NCI-H187 treated with DMSO at 0.1 percent for 48 hours (cell line): ENCODE results near the gene RHBDF2.
"Not testable (repeated sequence)": the region's sequence is repeated elsewhere in the genome, so short reads cannot be mapped to it uniquely, and the experiment has no call there.

ENCODE experiments used
- DNase-seq: peaks from one replicate; lab custom pipeline; 2025; lab: John Stamatoyannopoulos, UW

RHBDF2 gene

GRCh38 chr17:76538281-76538931 lies 37.2 kb upstream of the RHBDF2 start:
- no peak for DNase-seq

GRCh38 chr17:76537578-76538280 lies 36.5 kb upstream of the RHBDF2 start, which contains the start of gene CYGB:
TSS of gene CYGB (minus strand) at chr17:76537709. CDS start at chr17:76537542, 167 bp downstream.
- DNase-seq: no peak

- no peak for DNase-seq
Observed at GRCh38 chr17:76537288-76537577, 36.0 kb upstream of the RHBDF2 start.

GRCh38 chr17:76536511-76537287 lies 35.5 kb upstream of the RHBDF2 start:
- DNase-seq: no peak

- DNase-seq: no peak
Observed at GRCh38 chr17:76535788-76536510, 34.7 kb upstream of the RHBDF2 start.

- DNase-seq: no peak
Observed at GRCh38 chr17:76534831-76535732, 33.9 kb upstream of the RHBDF2 start.

GRCh38 chr17:76533640-76534359 lies 32.6 kb upstream of the RHBDF2 start:
- DNase-seq: not testable (repeated sequence)

- DNase-seq: no peak
Observed at GRCh38 chr17:76532072-76532651, 30.9 kb upstream of the RHBDF2 start.

GRCh38 chr17:76531486-76532038 lies 30.3 kb upstream of the RHBDF2 start:
- DNase-seq: no peak

GRCh38 chr17:76530811-76531485 lies 29.7 kb upstream of the RHBDF2 start:
- DNase-seq: no peak

GRCh38 chr17:76530095-76530723 lies 29.0 kb upstream of the RHBDF2 start:
- no peak for DNase-seq

GRCh38 chr17:76529224-76530094 lies 28.2 kb upstream of the RHBDF2 start:
- no peak for DNase-seq

GRCh38 chr17:76528528-76529223 lies 27.5 kb upstream of the RHBDF2 start:
- DNase-seq: no peak

GRCh38 chr17:76528156-76528527 lies 26.9 kb upstream of the RHBDF2 start:
- DNase-seq: no peak

- DNase-seq: no peak
Observed at GRCh38 chr17:76527430-76528111, 26.3 kb upstream of the RHBDF2 start.

- not testable (repeated sequence) for DNase-seq
Observed at GRCh38 chr17:76527016-76527415, 25.8 kb upstream of the RHBDF2 start.

- DNase-seq: not testable (repeated sequence)
Observed at GRCh38 chr17:76525513-76525833, 24.2 kb upstream of the RHBDF2 start.
